Kidney (tissue), 14 donors: Measurements from ENCODE around the gene ADARB2. TPM values are rescaled to one million over a fixed set of nuclear protein-coding genes. Genes with fewer than 3 reads are reported as not detected.

Experiments
- DNase-seq, 5 donors: peaks; one replicate each; pipeline ENCODE4 v3.0.0-alpha.2; 2013 to 2020
- FAIRE-seq: peaks from 2 replicates; lab custom pipeline; 2012; peaks lifted over from hg19 to GRCh38; lab: Jason Lieb, UNC
- H3K27ac ChIP-seq, 2 donors: one replicate each; pipeline ENCODE4 v1.7.0; 2013; ENCODE audit warnings: low read depth in 2 of 2, low read length in 2 of 2, inconsistent platforms in 1 of 2
- H3K27me3 ChIP-seq: one replicate; pipeline ENCODE4 v1.7.1; 2013; ENCODE audit warnings: low read length, inconsistent platforms; ENCODE audit not compliant: control insufficient read depth, insufficient read depth
- H3K36me3 ChIP-seq, 3 donors: one replicate each; pipeline versions ENCODE4 v1.7.0 to v1.7.1; 2013; ENCODE audit warnings: low read length in 3 of 3, control low read depth in 1 of 3, inconsistent platforms in 1 of 3; ENCODE audit not compliant: insufficient read depth in 3 of 3, control insufficient read depth in 2 of 3
- H3K4me1 ChIP-seq, 3 donors: one replicate each; pipeline versions ENCODE4 v1.7.0 to v1.7.1; 2013; ENCODE audit warnings: low read length in 3 of 3, inconsistent platforms in 1 of 3, low read depth in 1 of 3; ENCODE audit not compliant: control insufficient read depth in 2 of 3, insufficient read depth in 2 of 3
- H3K4me3 ChIP-seq, 3 donors: one replicate each; pipeline versions ENCODE4 v1.7.0 to v1.8.1; 2013; ENCODE audit warnings: low read length in 3 of 3, control low read depth in 1 of 3, inconsistent platforms in 1 of 3
- H3K9ac ChIP-seq, 3 donors: one replicate each; pipeline versions ENCODE4 v1.7.0 to v1.7.1; 2013; ENCODE audit warnings: low read length in 3 of 3, control low read depth in 1 of 3, inconsistent platforms in 1 of 3
- H3K9me3 ChIP-seq, 3 donors: one replicate each; pipeline versions ENCODE4 v1.7.0 to v1.7.1; 2013; ENCODE audit warnings: low read length in 3 of 3, control low read depth in 1 of 3, inconsistent platforms in 1 of 3; ENCODE audit not compliant: control insufficient read depth in 2 of 3, insufficient read depth in 1 of 3
- CTCF ChIP-seq: IDR thresholded peaks from 3 replicates; pipeline ENCODE4 v1.5.1; 2012; ENCODE audit warnings: mild to moderate bottlenecking, moderate library complexity, borderline replicate concordance; ENCODE audit not compliant: insufficient read depth; ENCODE audit errors: extremely low read depth
- intact Hi-C: fragments of 100-400 bp; cut with DNase I; formaldehyde crosslinking; loops from one replicate; pipeline ENCODE4 v1.11.1; 2022
- polyA plus RNA-seq: library from polyadenylated mRNA; stranded (reverse); fragments of 350-450 nt; fragmentation: Illumina TruSeq; extraction: RNeasy Lipid Tissue Mini Kit (QIAGEN cat#74804); gene quantifications from one replicate; pipeline ENCODE4 v1.2.3, GENCODE V29; 2014; ENCODE audit warnings: low read depth, low replicate concordance; ENCODE audit not compliant: insufficient read depth
- total RNA-seq: library from RNA; stranded (reverse); fragmentation: NEBNext Ultra II Directional; extraction: Animal tissue kit (Norgen Biotek cat#: 25700); gene quantifications from one replicate; pipeline ENCODE4 v1.2.1, GENCODE V29; 2021
- donor health status: control.
- donor health status: control.
- donor health status: control.
- donor health status: control.
- donor health status: control.
- donor health status: DM: yes; HTN: yes; CAD: no.
- donor health status: Normal renal cell carcinoma (clear cell type).

The ADARB2 gene
- total and polyA plus RNA-seq, 2 donors from 2014 or later, result 1.0 to 1.3 TPM

GRCh38 chr10:1598393-1599153 is 138.8 kb downstream of the ADARB2 start:
- intact Hi-C loops, result no loop called here
- Histone ChIP-seq H3K27ac (no peak overlapping the region), H3K36me3 (no peaks in the 10 kb centered on the region), H3K4me1 (no peaks in the 10 kb centered on the region), H3K9ac (no peak overlapping the region), H3K4me3 (no peak overlapping the region), H3K9me3 (peaks cover 0 to 2% (median 0%) of the 10 kb centered on the region in 3 donors), H3K27me3 (no peaks in the 10 kb centered on the region)
- no peak for FAIRE-seq
- TF ChIP-seq CTCF, result no peak
- peak in 2 of 5 donors; percentile 9 to 42 for DNase-seq

DNA sequence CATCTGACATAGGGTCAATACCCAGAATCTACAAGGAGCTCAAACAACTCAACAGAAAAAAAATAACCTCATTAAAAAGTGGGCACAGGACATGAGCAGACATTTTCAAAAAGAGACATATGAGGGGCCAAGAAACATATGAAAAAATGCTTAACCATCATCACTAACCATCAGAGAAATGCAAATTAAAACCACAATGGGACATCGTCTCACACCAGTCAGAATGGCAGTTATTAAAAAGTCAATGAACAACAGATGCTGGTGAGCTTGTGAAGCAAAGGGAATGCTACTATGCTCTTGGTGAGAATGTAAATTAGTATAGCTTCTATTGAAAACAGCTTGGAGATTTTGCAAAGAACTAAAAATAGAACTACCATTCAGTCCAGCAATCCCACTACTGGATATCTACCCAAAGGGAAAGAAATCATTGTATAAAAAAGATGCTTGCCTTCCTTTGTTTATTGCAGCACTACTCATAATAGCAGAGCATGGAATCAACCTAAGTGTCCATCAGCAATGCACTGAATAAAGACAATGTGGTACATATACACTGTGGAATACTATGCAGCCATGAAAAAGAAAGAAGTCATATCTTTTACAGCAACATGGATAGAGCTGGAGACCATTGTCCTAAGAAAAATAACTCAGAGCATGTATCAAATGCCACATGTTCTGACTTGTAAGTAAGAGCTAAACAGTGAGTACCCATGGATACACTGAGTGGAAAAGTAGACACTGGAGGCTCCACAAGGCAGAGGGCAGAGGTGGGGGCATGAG is 139.8 kb downstream of the ADARB2 start:
- DNase-seq (no peak), FAIRE-seq (no peak)
- intact Hi-C loops, result no loop called here
- H3K27ac ChIP-seq, result no peak overlapping the region
- TF ChIP-seq CTCF, result no peak
- H3K27me3 ChIP-seq, result no peaks in the 10 kb centered on the region
- no peak overlapping the region for H3K9ac ChIP-seq
- no peak overlapping the region for H3K4me3 ChIP-seq
- H3K9me3 ChIP-seq, result peaks cover 0 to 2% (median 0%) of the 10 kb centered on the region in 3 donors
- H3K36me3 ChIP-seq, result no peaks in the 10 kb centered on the region
- no peaks in the 10 kb centered on the region for H3K4me1 ChIP-seq

DNA sequence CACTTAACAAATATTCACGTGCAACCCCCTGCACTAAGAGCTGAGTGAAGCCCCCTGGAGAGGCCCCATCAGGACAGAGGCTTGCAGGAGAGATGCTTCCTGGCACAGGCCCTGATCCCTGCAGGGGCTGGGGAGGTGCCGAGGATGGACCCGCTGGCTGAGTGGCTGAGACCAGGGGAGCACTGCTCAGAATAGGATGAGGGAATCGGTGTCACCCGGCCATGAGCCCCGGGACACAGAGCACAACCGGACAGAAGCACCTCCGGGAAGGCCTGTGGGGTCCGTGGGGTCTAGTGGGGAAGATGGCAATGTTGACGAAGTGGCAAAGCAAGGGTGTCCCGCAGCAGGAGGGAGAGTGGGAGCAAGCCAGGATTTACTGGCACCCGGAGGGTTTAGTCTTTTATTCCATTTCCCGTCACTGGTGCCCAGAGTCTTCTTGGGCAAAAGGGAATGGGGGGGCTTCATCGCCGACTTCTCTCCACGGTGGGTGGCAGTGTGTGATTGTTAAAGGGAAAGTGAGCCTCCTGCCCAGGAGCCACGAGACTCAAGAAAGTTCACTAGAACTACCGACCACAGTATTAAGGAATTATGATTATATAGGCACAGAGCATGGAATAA is 140.7 kb downstream of the ADARB2 start:
- FAIRE-seq (no peak), DNase-seq (peak in 1 of 5 donors; percentile 18)
- no peaks in the 10 kb centered on the region for H3K27me3 ChIP-seq
- H3K4me1 ChIP-seq, result no peaks in the 10 kb centered on the region
- no peak overlapping the region for H3K4me3 ChIP-seq
- H3K9me3 ChIP-seq, result peaks cover 0 to 2% (median 0%) of the 10 kb centered on the region in 3 donors
- no peak overlapping the region for H3K27ac ChIP-seq
- intact Hi-C loops, result no loop called here
- no peak for TF ChIP-seq CTCF
- H3K9ac ChIP-seq, result no peak overlapping the region
- H3K36me3 ChIP-seq, result no peaks in the 10 kb centered on the region
